OCI-LY3 (cell line): ENCODE results near the gene ITPR1.

Source experiments
- H2AFZ ChIP-seq: fragments of 200-600, 300-600 bp; shearing (Covaris generic); 2 replicates; pipeline ENCODE4 v1.6.0; 2014; ENCODE audit warnings: antibody characterized with exemption, low read depth, low read length
- H3K27ac ChIP-seq: fragments of 200-600, 300-600 bp; sonication (generic); 2 replicates; pipeline ENCODE4 v1.5.1; 2014; ENCODE audit warnings: mild to moderate bottlenecking, low read length, moderate library complexity, mixed read lengths
- H3K27me3 ChIP-seq: fragments of 200-600, 300-600 bp; sonication (generic); 2 replicates; pipeline ENCODE4 v1.6.1; 2014; ENCODE audit warnings: low read depth, low read length, mixed read lengths
- H3K36me3 ChIP-seq: fragments of 200-600, 300-600 bp; sonication (generic); replicated peaks from 2 replicates; pipeline ENCODE3; 2014; ENCODE audit warnings: low read depth, low read length, mixed read lengths
- H3K4me1 ChIP-seq: fragments of 300-600, 200-600 bp; sonication (generic); 2 replicates; pipeline ENCODE4 v1.6.1; 2014; ENCODE audit warnings: low read length, mixed read lengths
- H3K4me2 ChIP-seq: fragments of 200-600, 300-600 bp; sonication (generic); 2 replicates; pipeline ENCODE4 v1.6.1; 2014; ENCODE audit warnings: low read length, mixed read lengths
- H3K4me3 ChIP-seq: fragments of 300-600, 200-600 bp; sonication (generic); 2 replicates; pipeline ENCODE4 v1.5.1; 2014; ENCODE audit warnings: antibody characterized with exemption, mild to moderate bottlenecking, low read length, moderate library complexity
- H3K79me2 ChIP-seq: fragments of 300-600, 200-600 bp; shearing (Covaris generic); 2 replicates; pipeline ENCODE4 v1.6.1; 2014; ENCODE audit warnings: mild to moderate bottlenecking, low read length, mixed read lengths
- H3K9ac ChIP-seq: fragments of 300-600, 200-600 bp; shearing (Covaris generic); 2 replicates; pipeline ENCODE4 v1.6.0; 2014; ENCODE audit warnings: mild to moderate bottlenecking, low read length, moderate library complexity
- H3K9me3 ChIP-seq: fragments of 200-600, 300-600 bp; shearing (Covaris generic); 2 replicates; pipeline ENCODE4 v1.6.1; 2014; ENCODE audit warnings: low read length, mixed read lengths; ENCODE audit not compliant: insufficient read depth
- H4K20me1 ChIP-seq: fragments of 200-600, 300-600 bp; sonication (generic); 2 replicates; pipeline ENCODE4 v1.6.1; 2016; ENCODE audit warnings: low read length, mixed read lengths; ENCODE audit not compliant: insufficient read depth
- EZH2phosphoT487 ChIP-seq: fragments of 200-600 bp; shearing (Covaris generic); IDR thresholded peaks from 2 replicates; pipeline ENCODE4 v1.6.1; 2018; ENCODE audit warnings: antibody characterized with exemption, mixed run types, low read depth
- TF ChIP-seq, protein P1 (sequence below): fragments of 200-600, 300-600 bp; sonication (generic); IDR thresholded peaks from 2 replicates; pipeline ENCODE4 v1.5.1; 2014; ENCODE audit warnings: antibody characterized with exemption, low read length, low read depth

ITPR1 gene

GRCh38 chr3:4795905-4796304 lies 302.8 kb downstream of the ITPR1 start:
- H2AFZ ChIP-seq = no peak overlapping the region
- H3K4me2 ChIP-seq = no peak overlapping the region
- H3K27ac ChIP-seq = no peak overlapping the region
- H3K4me1 ChIP-seq = no peaks in the 10 kb centered on the region
- H3K4me3 ChIP-seq = no peak overlapping the region
- H3K36me3 ChIP-seq = no peaks in the 10 kb centered on the region
- H3K9ac ChIP-seq = no peak overlapping the region
- no peaks in the 10 kb centered on the region for H3K9me3 ChIP-seq
- H4K20me1 ChIP-seq = no peaks in the 10 kb centered on the region
- TF ChIP-seq, protein P1, sequence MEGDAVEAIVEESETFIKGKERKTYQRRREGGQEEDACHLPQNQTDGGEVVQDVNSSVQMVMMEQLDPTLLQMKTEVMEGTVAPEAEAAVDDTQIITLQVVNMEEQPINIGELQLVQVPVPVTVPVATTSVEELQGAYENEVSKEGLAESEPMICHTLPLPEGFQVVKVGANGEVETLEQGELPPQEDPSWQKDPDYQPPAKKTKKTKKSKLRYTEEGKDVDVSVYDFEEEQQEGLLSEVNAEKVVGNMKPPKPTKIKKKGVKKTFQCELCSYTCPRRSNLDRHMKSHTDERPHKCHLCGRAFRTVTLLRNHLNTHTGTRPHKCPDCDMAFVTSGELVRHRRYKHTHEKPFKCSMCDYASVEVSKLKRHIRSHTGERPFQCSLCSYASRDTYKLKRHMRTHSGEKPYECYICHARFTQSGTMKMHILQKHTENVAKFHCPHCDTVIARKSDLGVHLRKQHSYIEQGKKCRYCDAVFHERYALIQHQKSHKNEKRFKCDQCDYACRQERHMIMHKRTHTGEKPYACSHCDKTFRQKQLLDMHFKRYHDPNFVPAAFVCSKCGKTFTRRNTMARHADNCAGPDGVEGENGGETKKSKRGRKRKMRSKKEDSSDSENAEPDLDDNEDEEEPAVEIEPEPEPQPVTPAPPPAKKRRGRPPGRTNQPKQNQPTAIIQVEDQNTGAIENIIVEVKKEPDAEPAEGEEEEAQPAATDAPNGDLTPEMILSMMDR = no peak
- TF ChIP-seq EZH2phosphoT487 = no peak
- H3K79me2 ChIP-seq = no peaks in the 10 kb centered on the region
- peaks cover 16% of the 10 kb centered on the region for H3K27me3 ChIP-seq

- Histone ChIP-seq H3K9me3 (no peaks in the 10 kb centered on the region), H3K4me3 (no peak overlapping the region), H3K79me2 (no peaks in the 10 kb centered on the region), H3K27me3 (peaks cover 16% of the 10 kb centered on the region), H3K4me1 (no peaks in the 10 kb centered on the region), H3K9ac (no peak overlapping the region), H2AFZ (no peak overlapping the region), H3K27ac (no peak overlapping the region), H4K20me1 (no peaks in the 10 kb centered on the region), H3K36me3 (no peaks in the 10 kb centered on the region), H3K4me2 (no peak overlapping the region)
- TF ChIP-seq, protein P1 = no peak
- TF ChIP-seq EZH2phosphoT487 = no peak
Observed at GRCh38 chr3:4797201-4797705, 304.1 kb downstream of the ITPR1 start.

- no peaks in the 10 kb centered on the region for H3K79me2 ChIP-seq
- no peak overlapping the region for H3K27ac ChIP-seq
- H4K20me1 ChIP-seq = no peaks in the 10 kb centered on the region
- no peak overlapping the region for H3K4me2 ChIP-seq
- no peaks in the 10 kb centered on the region for H3K36me3 ChIP-seq
- no peak overlapping the region for H2AFZ ChIP-seq
- H3K4me1 ChIP-seq = no peaks in the 10 kb centered on the region
- no peak overlapping the region for H3K4me3 ChIP-seq
- no peaks in the 10 kb centered on the region for H3K9me3 ChIP-seq
- no peak for TF ChIP-seq EZH2phosphoT487
- TF ChIP-seq, protein P1 = no peak
- peaks cover 20% of the 10 kb centered on the region for H3K27me3 ChIP-seq
- no peak overlapping the region for H3K9ac ChIP-seq
Observed at GRCh38 chr3:4799266-4800256, 306.4 kb downstream of the ITPR1 start.

DNA sequence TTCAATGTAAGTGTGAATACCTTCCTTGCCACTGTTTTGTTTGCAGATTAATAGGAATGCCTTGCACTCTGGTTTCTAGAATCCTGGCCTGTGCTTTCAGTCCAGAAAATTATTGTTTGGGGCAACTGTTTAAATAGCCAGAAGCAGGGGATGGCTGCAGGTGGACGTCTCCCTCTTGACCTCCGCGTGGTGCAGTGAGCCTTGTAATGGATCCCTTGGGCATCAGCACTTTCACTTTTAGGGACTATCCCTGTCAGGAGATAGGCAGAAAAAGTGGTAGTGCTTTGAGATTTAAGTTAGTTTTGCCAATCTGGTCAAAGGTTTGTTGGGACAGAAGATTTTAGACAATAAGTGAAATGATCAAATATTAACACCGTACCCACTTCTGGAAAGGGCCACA lies 307.4 kb downstream of the ITPR1 start:
- no peak overlapping the region for H3K4me2 ChIP-seq

More for the DNA sequence above, 307.4 kb downstream of the ITPR1 start:
- Histone ChIP-seq H3K4me1 (peaks cover 7% of the 10 kb centered on the region), H3K36me3 (no peaks in the 10 kb centered on the region), H4K20me1 (peaks cover 3% of the 10 kb centered on the region; the same call in 1 of the 2 replicates), H3K27ac (no peak overlapping the region), H3K79me2 (no peaks in the 10 kb centered on the region), H3K27me3 (peaks cover 27% of the 10 kb centered on the region), H3K9me3 (no peaks in the 10 kb centered on the region), H3K4me3 (no peak overlapping the region), H3K9ac (no peak overlapping the region), H2AFZ (no peak overlapping the region)
- TF ChIP-seq, protein P1 = no peak
- TF ChIP-seq EZH2phosphoT487 = no peak
